Hippocampal formation (tissue), 2 donors: Measurements from ENCODE around the gene C1QTNF1.
A peak's percentile ranks its signal among the peaks of the same experiment; 100 is the strongest.
"Not testable (repeated sequence)": the region's sequence is repeated elsewhere in the genome, so short reads cannot be mapped to it uniquely, and the experiment has no call there.

ENCODE experiments used
- DNase-seq, 2 donors: peaks; one replicate each; lab custom pipeline; 2025; lab: John Stamatoyannopoulos, UW

Gene C1QTNF1

GRCh38 chr17:79053251-79053925 is 29.4 kb downstream of the C1QTNF1 start:
- DNase-seq = no peak

- no peak for DNase-seq
Measured at GRCh38 chr17:79054200-79054960, 30.4 kb downstream of the C1QTNF1 start.

GRCh38 chr17:79055197-79055596 is 31.2 kb downstream of the C1QTNF1 start:
- no peak for DNase-seq

GRCh38 chr17:79057737-79058385 is 33.9 kb downstream of the C1QTNF1 start:
- no peak for DNase-seq

GRCh38 chr17:79062691-79063090 is 38.7 kb downstream of the C1QTNF1 start:
- no peak for DNase-seq

- no peak for DNase-seq
Measured at GRCh38 chr17:79064026-79064425, 40.1 kb downstream of the C1QTNF1 start.

GRCh38 chr17:79065105-79065670 is 41.2 kb downstream of the C1QTNF1 start:
- DNase-seq = peak in 1 of 2 donors; percentile 20

GRCh38 chr17:79066963-79067362 is 43.0 kb downstream of the C1QTNF1 start:
- DNase-seq = no peak

GRCh38 chr17:79070266-79070880 is 46.4 kb downstream of the C1QTNF1 start:
- no peak for DNase-seq

- DNase-seq = no peak
Measured at GRCh38 chr17:79071161-79071740, 47.3 kb downstream of the C1QTNF1 start.

- DNase-seq = no peak
Measured at GRCh38 chr17:79072544-79072943, 48.6 kb downstream of the C1QTNF1 start.

- no peak for DNase-seq
Measured at GRCh38 chr17:79073016-79073705, 49.2 kb downstream of the C1QTNF1 start.

GRCh38 chr17:79073706-79074088 is 49.7 kb downstream of the C1QTNF1 start:
- DNase-seq = no peak

- not testable (repeated sequence) for DNase-seq
Measured at GRCh38 chr17:79074121-79074648, 50.2 kb downstream of the C1QTNF1 start.

GRCh38 chr17:79074649-79075445 is 50.9 kb downstream of the C1QTNF1 start, which contains the start of gene ENGASE:
TSS of gene ENGASE (plus strand) at chr17:79074824. CDS start at chr17:79074945, 121 bp downstream.
- DNase-seq = peak; percentile 91 to 94

- no peak for DNase-seq
Measured at GRCh38 chr17:79075446-79075750, 51.4 kb downstream of the C1QTNF1 start.

GRCh38 chr17:79075861-79076406 is 52.0 kb downstream of the C1QTNF1 start:
- DNase-seq = no peak

- no peak for DNase-seq
Measured at GRCh38 chr17:79077587-79077986, 53.6 kb downstream of the C1QTNF1 start.

- DNase-seq = no peak
Measured at GRCh38 chr17:79078476-79079190, 54.7 kb downstream of the C1QTNF1 start.
